GM23248 (cell line): ENCODE data around the gene IFFO2. TPM values are rescaled to one million over a fixed set of nuclear protein-coding genes. Genes with fewer than 3 reads are reported as not detected.

Experiments used
- DNase-seq: peaks from one replicate; pipeline ENCODE4 v3.0.0-alpha.2; 2015
- H2AFZ ChIP-seq: fragments of 200-600 bp; sonication (generic); 2 replicates; pipeline ENCODE4 v1.6.1; 2016; ENCODE audit warnings: antibody characterized with exemption
- H3F3A ChIP-seq: fragments of 200-600 bp; sonication (generic); 2 replicates; pipeline ENCODE4 v1.6.1; 2016; ENCODE audit warnings: mild to moderate bottlenecking, antibody characterized with exemption, mixed run types; ENCODE audit not compliant: insufficient read depth
- H3K27ac ChIP-seq: fragments of 200-600 bp; sonication (generic); 2 replicates; pipeline ENCODE4 v1.5.1; 2016; ENCODE audit warnings: mild to moderate bottlenecking
- H3K27me3 ChIP-seq: fragments of 200-600 bp; sonication (generic); replicated peaks from 2 replicates; pipeline ENCODE4 v1.6.1; 2016; ENCODE audit warnings: mild to moderate bottlenecking; ENCODE audit not compliant: insufficient read depth
- H3K36me3 ChIP-seq: fragments of 200-600 bp; sonication (generic); 2 replicates; pipeline ENCODE4 v1.6.1; 2016; ENCODE audit warnings: low read depth, mild to moderate bottlenecking
- H3K4me1 ChIP-seq: fragments of 200-600 bp; sonication (generic); 2 replicates; pipeline ENCODE4 v1.6.1; 2016; ENCODE audit warnings: mild to moderate bottlenecking; ENCODE audit not compliant: insufficient read depth
- H3K4me2 ChIP-seq: fragments of 200-600 bp; sonication (generic); one replicate; pipeline ENCODE4 v1.6.1; 2016; ENCODE audit warnings: mild to moderate bottlenecking; ENCODE audit not compliant: unreplicated experiment
- H3K4me3 ChIP-seq: fragments of 200-600 bp; sonication (generic); 2 replicates; pipeline ENCODE4 v1.5.1; 2016; ENCODE audit warnings: mild to moderate bottlenecking
- H3K79me2 ChIP-seq: fragments of 200-600 bp; sonication (generic); 2 replicates; pipeline ENCODE4 v1.6.1; 2016; ENCODE audit warnings: mild to moderate bottlenecking; ENCODE audit not compliant: insufficient read depth
- H3K9ac ChIP-seq: fragments of 200-600 bp; sonication (generic); 2 replicates; pipeline ENCODE4 v1.6.1; 2016; ENCODE audit warnings: mild to moderate bottlenecking
- H3K9me2 ChIP-seq: fragments of 200-600 bp; sonication (generic); 2 replicates; pipeline ENCODE4 v1.6.1; 2016; ENCODE audit warnings: mixed run types, mild to moderate bottlenecking, moderate library complexity; ENCODE audit not compliant: insufficient read depth
- H3K9me3 ChIP-seq: fragments of 200-600 bp; sonication (generic); one replicate; pipeline ENCODE4 v1.6.1; 2017; ENCODE audit warnings: low read depth
- H4K20me1 ChIP-seq: fragments of 200-600 bp; sonication (generic); 2 replicates; pipeline ENCODE4 v1.6.0; 2016; ENCODE audit not compliant: insufficient read depth
- EZH2 ChIP-seq: fragments of 200-600 bp; sonication (generic); IDR thresholded peaks from 2 replicates; pipeline ENCODE4 v1.6.1; 2018; ENCODE audit warnings: antibody characterized with exemption, mild to moderate bottlenecking; ENCODE audit not compliant: insufficient read depth, poor library complexity, severe bottlenecking
- EZH2phosphoT487 ChIP-seq: fragments of 200-600 bp; sonication (generic); IDR thresholded peaks from 2 replicates; pipeline ENCODE4 v1.6.1; 2018; ENCODE audit warnings: antibody characterized with exemption, moderate library complexity, mild to moderate bottlenecking, low read depth; ENCODE audit not compliant: insufficient read depth
- WGBS, 2 experiments: methylation state at CpG; one replicate each; pipeline ENCODE4 v1.1.6; 2015 to 2017; ENCODE audit warnings: low lambda C conversion rate in 2 of 2, low coverage in 1 of 2; ENCODE audit errors: missing lambda C conversion rate in 2 of 2; 5-methylcytosine and 5-hydroxymethylcytosine counted together
- in situ Hi-C: fragments of 300-500 bp; cut with MboI; formaldehyde crosslinking; loops from 2 replicates; pipeline ENCODE4 v1.15.0; 2020
- polyA plus RNA-seq: library from polyadenylated mRNA; unstranded; fragments of >200 nt; fragmentation: Nextera tagmentation; extraction: Ambion mirVana; gene quantifications from 2 replicates; pipeline ENCODE4 v1.2.1, GENCODE V29; 2016
- total RNA-seq: library from RNA; depleted of rRNA; stranded (reverse); fragments of >200 nt; shearing (Covaris generic); gene quantifications from 2 replicates; pipeline ENCODE4 v1.2.3, GENCODE V29; 2014; rRNA removed

The IFFO2 gene
- total RNA-seq: 12.8 and 13.2 TPM in 2 replicates
- 0.60 and 1.1 TPM in 2 replicates for polyA plus RNA-seq

DNA sequence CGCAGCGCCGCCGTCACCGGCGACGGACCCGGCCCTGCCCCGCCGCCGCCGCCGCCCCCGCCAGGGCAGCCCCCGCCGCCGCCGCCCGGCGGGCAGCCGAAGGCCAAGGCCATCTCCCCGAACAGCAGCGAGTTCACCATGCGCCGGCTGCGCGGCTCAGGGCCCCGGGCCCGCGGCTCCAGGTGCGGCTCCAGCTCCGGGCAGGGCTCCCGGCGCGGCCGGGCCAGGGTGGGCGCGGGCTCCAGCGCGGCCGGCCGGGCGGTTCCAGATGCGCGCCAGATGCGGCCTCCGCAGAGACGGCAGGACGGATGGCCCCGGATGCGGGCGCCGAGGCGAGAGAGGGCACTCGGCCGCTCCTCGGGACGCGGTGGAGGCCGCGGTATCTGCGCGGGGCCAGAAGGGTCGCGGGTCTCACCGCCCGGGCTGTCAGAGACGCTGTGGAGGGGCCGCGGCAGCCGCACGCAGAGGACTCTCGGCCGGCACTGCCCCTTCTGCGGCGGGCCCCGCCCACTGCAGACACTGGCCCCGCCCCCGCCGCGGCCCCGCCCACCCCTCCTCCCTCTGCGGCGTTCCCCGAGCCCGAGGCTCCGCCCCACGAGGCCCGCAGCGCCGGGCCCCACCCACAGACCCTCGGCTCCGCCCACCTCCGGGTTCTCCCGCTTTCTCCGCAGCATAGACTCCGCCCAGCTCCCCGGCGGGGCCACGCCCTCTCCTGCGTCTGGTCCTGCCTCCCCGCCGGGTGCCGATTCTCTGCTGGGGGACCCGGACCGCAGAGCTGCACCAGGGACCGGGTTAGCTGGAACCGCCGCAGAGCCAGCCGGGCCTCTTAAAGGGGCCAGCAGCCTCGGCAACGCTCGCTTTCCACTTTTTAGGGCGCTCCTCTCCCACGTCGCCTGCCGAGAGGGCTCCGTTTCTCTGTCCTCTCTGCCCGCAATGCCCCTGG is at the start of gene IFFO2:
Gene IFFO2, minus strand, starts transcription at position 484 of the 943 bp plus-strand sequence. Its CDS starts 344 bp downstream, at position 140.
- Histone ChIP-seq H3K27ac (peak within 1 kb of the TSS; percentile 55), H3K9ac (peak within 1 kb of the TSS; percentile 80), H3K79me2 (peaks cover 42% of the 10 kb centered on the region), H3K36me3 (no peaks in the 10 kb centered on the region), H3K27me3 (no peaks in the 10 kb centered on the region), H3F3A (peaks cover 13% of the 10 kb centered on the region; the same call in 1 of the 2 replicates), H2AFZ (peak within 1 kb of the TSS; percentile 90), H3K4me3 (peak within 1 kb of the TSS; percentile 87), H3K4me2 (peak within 1 kb of the TSS; percentile 93), H4K20me1 (no peaks in the 10 kb centered on the region), H3K9me2 (no peaks in the 10 kb centered on the region), H3K4me1 (peaks cover 30% of the 10 kb centered on the region), H3K9me3 (no peaks in the 10 kb centered on the region)
- WGBS, 2 experiments: 1 to 2% methylated on average over 39 to 59 of the region's 119 CpGs
- in situ Hi-C loops: no loop called here
- TF ChIP-seq EZH2 (no peak), EZH2phosphoT487 (no peak)
- peak; percentile 97 for DNase-seq

DNA sequence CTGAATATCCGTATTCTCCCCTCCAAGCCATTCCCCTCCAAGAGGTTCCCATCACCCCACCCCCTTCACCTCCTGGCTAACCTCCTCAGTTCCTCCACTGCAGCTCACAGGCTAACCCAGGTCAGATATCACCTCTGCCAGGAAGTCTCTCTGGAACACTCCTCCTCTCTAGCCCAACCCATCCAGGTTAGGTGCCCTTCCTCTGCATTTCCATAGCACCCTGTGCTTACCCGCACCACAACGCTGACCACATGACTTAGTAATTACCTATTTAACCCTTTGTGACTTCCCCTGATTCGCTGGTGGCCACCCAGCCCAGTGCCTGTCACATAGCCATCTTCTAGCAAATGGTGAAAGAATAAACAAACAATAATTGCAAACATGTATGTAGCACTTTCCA is 49.5 kb upstream of the IFFO2 start:
- Histone ChIP-seq H3K36me3 (no peaks in the 10 kb centered on the region), H3F3A (peaks cover 15% of the 10 kb centered on the region), H3K4me1 (peaks cover 19% of the 10 kb centered on the region), H4K20me1 (no peaks in the 10 kb centered on the region), H3K4me3 (no peak overlapping the region), H3K79me2 (no peaks in the 10 kb centered on the region), H3K27me3 (no peaks in the 10 kb centered on the region), H2AFZ (no peak overlapping the region), H3K9me2 (no peaks in the 10 kb centered on the region), H3K9me3 (no peaks in the 10 kb centered on the region), H3K9ac (no peak overlapping the region), H3K27ac (no peak overlapping the region), H3K4me2 (no peak overlapping the region)
- DNase-seq: no peak
- TF ChIP-seq EZH2: no peak
- no peak for TF ChIP-seq EZH2phosphoT487
- in situ Hi-C loops: no loop called here
- WGBS, 2 experiments: 53 to 66% methylated on average over 4 of the region's 4 CpGs

DNA sequence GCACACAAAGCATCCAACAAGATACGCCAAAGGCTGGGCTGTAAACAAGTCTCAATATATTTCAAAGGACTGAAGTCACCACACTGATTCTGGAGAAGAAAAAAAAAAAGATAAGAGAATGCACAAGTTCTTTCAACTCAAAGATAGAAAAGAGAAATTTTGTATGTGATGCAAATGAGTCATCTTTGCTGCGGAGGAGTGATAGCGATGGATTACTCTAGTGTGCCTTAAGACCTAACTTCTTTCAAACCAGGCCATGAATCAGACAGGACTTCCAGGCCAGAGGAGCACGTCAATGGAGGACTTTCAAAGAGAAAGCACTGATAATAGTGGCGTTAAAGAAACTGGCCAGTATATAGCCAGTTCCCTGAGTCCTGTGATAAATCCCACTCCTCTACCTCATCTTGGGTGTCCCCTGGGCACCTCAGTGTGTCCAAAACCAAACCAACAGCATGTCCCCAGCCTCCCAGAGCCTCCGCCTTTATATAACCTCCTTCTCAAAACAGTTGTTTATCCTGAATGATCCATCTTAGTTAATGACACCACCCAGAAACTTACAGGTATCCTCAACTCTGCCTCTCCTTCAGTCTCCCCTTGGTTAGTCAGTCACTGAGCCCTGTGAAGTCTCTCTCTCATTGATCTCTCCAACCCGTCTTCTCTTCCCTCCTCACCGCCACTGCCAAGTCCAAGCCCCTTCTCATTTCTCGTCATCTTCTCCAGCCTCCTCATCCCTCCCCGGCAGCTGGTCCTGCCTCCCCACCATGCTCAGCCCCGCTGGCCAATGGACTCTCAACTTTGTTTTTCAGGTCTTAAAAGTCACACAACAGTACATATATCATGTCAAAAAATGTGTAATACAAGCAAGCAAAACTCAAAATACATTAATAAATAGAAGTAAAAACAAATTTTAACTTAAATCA is 47.2 kb upstream of the IFFO2 start:
- Histone ChIP-seq H2AFZ (no peak overlapping the region), H3K4me1 (no peaks in the 10 kb centered on the region), H3K4me3 (no peak overlapping the region), H3K9ac (no peak overlapping the region), H3K27ac (no peak overlapping the region), H3K9me2 (no peaks in the 10 kb centered on the region), H3F3A (no peaks in the 10 kb centered on the region; the same call in 1 of the 2 replicates), H3K79me2 (no peaks in the 10 kb centered on the region), H3K9me3 (no peaks in the 10 kb centered on the region), H3K4me2 (no peak overlapping the region), H4K20me1 (no peaks in the 10 kb centered on the region), H3K27me3 (no peaks in the 10 kb centered on the region), H3K36me3 (no peaks in the 10 kb centered on the region)
- 68% methylated on average over 11 of the region's 11 CpGs for WGBS, 2 experiments
- TF ChIP-seq EZH2 (no peak), EZH2phosphoT487 (no peak)
- peak; percentile 34 for DNase-seq
- in situ Hi-C loops: no loop called here

DNA sequence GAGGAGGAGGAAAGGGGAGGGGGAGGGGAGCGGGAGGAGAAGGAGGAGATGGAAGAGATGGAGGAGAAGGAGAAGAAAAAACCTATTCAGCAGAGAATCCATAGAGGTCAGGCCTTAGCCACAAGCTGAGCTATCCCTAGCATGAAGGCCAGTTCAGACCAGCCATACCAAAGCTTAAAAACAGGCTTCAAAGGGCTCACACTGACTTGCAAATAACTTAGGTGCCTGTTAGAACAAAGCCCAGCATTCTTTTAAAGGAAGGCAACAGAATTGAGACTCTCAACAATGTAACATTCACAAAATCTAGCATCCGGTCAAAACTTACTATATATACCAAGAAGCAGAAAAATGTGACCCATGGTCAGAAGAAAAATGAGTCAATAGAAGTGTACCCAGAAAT is 43.6 kb upstream of the IFFO2 start:
- Histone ChIP-seq H3F3A (no peaks in the 10 kb centered on the region; the same call in 1 of the 2 replicates), H3K36me3 (no peaks in the 10 kb centered on the region), H2AFZ (no peak overlapping the region), H3K4me3 (no peak overlapping the region), H3K79me2 (no peaks in the 10 kb centered on the region), H3K9me2 (no peaks in the 10 kb centered on the region), H3K4me2 (no peak overlapping the region), H3K27ac (no peak overlapping the region), H3K9ac (no peak overlapping the region), H3K9me3 (no peaks in the 10 kb centered on the region), H3K27me3 (no peaks in the 10 kb centered on the region), H3K4me1 (no peaks in the 10 kb centered on the region), H4K20me1 (no peaks in the 10 kb centered on the region)
- in situ Hi-C loops: no loop called here
- DNase-seq: no peak
- 70 to 87% methylated on average over 1 to 2 of the region's 2 CpGs for WGBS, 2 experiments
- no peak for TF ChIP-seq EZH2phosphoT487
- no peak for TF ChIP-seq EZH2
